ENCODE data around the gene FAM210A.

The FAM210A gene

GRCh38 chr18:13646633-13647032 lies 79.7 kb downstream of the FAM210A start:
- no peak for DNase-seq (ENCODE audit: low read depth in 2 of 2)

DNA sequence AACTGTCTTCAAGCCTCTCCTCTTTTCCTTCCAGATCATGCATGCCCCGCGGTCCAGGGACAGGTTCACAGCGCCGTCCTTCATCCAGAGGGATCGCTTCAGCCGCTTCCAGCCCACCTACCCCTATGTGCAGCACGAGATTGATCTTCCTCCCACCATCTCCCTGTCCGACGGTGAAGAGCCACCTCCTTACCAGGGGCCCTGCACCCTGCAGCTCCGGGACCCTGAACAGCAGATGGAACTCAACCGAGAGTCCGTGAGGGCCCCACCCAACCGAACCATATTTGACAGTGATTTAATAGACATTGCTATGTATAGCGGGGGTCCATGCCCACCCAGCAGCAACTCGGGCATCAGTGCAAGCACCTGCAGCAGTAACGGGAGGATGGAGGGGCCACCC lies 81.3 kb downstream of the FAM210A start:
- no peak for DNase-seq (ENCODE audit: low read depth in 2 of 2)

DNA sequence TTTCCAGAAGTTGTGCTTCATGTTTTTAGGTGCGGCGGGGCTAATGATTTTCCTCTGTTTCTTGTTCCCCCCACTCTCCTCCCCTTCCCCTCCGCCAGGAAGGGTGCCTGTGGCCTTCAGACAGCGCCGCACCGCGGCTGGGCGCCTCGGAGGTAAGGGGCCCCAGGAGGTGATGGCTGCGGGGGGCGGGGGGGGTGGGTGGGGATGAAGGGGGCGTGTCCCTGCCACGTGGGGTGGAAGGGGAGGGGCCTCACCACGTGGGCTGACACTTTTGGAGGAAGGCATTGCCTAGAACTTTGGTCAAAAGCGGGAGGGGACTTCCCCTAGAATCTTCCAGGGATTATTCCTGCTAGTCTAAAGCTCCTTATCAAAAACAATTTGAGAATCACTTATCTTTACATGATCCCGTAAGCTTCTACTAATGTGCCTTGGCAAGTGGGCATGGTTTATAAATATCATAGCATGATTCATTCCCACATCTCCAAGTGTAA lies 83.1 kb downstream of the FAM210A start:
- no peak for DNase-seq (ENCODE audit: low read depth in 2 of 2)

GRCh38 chr18:13642440-13642827 lies 83.9 kb downstream of the FAM210A start:
- no peak for DNase-seq (ENCODE audit: low read depth in 2 of 2)

DNA sequence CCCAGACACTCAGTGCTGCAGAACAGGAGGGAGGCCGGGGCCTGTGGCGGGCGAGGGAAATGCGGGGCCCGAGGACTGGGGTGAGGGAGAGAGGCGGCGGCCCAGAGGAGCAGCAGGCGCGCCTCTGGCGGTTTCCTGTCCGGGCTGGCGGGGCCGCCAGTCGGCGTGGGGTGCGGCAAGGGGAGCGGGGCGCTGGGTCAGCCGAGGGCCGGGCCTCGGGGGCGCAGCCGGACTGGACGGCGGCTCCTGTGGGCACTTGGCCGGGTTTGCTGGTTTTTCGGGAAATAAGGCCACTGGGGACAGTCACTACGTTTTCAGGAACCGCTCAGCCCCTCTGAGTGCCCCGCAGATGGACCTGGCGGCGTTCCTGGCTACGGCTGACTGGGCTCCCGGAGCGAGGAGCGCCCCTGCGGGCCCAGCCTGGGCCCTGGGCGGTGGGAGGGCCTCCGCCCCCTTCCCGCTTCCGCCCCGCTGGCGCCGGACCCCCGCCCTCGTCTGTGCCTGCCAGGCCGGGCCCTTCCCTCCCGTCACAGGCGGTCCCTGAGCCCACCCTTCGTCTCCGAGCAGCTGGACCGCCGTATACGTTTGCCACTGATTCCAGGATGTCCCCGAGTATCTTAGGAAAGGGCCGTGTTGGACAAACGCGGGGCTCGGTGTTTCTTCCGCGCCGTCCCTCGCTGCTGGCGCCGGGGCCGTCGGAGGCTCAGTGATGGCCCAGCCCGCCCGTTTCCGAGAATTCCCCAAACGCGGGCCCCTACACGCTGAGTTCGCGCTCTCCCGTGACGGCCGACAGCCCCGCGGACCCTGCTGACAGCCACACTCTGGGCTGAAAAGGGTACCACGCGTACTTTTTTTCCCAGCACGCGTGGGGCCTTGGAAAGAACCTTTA lies 84.6 kb downstream of the FAM210A start:
- no peak for DNase-seq (ENCODE audit: low read depth in 2 of 2)

DNA sequence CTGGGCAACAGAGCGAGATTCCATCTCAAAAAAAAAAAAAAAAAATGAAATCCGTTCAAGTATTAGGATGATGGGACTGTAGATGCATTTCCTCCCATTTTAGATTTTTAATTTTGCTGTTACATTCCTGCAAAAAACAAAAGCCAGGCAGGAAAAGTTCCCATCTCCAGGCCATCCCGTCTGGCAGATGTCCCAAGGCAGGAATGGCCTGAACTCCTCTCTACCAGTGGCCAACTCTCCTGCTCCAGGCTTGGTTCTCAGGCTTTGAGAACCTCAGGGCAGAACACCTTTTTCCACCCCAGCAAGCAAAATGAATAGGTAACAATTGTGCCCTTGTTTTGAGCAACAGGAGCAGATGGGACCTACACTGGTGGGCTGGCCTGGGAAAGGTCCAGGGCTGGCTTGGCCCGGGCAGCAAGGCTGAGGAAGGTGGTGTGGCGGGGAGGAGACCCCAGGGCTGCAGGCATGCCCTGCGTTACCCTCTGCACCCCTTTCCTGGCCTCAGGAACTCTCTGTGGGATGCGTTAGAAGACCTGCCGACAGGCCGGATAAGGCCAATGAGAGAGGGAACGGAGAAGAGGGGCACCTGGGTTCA lies 86.0 kb downstream of the FAM210A start:
- DNase-seq (ENCODE audit: low read depth in 2 of 2) = no peak

DNA sequence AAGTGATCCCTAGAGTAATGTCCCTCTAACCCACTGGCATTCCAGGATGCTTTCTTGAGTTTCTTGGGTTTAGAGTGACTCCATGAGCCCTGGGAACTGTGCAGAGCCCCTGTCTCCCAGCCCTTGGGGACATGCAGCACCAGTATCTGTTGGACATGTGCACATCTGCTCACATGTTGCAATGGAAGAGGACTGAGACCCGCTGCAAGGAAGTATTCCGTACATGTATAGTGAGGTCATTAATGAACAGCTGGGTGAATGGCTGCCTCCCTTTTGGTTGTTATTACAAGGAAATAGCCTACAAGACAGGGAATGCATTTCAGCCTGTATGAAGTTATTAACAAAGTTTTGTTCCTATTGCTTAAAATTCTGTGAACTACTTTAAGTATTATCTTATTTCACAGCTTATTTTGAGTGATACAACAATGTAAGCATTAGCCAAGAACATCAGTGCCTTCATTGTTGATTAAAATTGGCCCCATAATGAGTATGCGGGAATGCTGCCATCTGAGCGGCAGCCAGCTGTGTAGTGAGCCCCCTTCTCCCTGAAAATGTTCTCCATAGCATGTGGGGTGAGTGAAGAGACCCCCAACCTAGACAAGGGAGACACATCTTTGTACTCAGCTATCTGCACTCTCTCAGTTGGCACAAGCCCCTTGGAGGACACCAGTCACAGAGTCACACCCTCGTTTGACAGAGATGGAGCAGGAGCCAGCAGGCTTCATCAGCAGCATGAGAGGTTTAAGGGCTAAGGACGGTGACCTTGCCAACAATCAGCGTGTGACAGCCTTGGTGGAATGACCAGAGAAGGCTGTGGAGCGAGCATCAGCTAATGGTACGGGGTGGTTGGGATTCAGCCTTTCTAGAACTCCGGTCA lies 87.4 kb downstream of the FAM210A start:
- no peak for DNase-seq (ENCODE audit: low read depth in 2 of 2)

GRCh38 chr18:13635046-13635445 lies 91.3 kb downstream of the FAM210A start:
- DNase-seq (ENCODE audit: low read depth in 2 of 2) = no peak

- no peak for DNase-seq (ENCODE audit: low read depth in 2 of 2)
Observed at GRCh38 chr18:13633700-13634099, 92.7 kb downstream of the FAM210A start.

DNA sequence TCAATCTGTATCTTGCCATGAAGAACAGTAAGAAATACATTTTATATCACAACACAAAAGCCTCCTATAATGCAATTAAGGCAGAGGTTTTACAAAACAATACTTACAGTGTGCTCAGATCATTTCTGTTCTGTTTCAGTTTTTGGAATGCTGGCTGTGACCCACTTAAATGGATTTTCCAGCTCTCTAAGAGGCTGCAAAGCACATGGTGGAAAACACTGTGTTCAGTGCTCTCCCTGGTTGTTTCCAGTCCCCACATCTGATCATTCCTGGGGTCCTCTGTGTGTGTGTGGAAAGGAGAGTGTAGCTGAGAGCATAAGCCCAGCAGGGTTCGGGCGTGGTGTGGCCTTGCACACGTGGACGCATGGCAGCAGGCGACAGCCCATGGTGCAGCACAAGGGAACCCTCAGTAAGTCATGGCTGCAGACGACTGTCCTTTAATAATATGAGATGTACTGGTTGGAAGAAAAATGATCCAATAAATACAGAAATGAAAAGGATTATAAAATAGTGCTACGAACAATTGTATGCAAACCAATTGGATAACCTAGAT lies 95.6 kb downstream of the FAM210A start:
- no peak for DNase-seq (ENCODE audit: low read depth in 2 of 2)

- peak in 1 of 2 donors; percentile 24 for DNase-seq (ENCODE audit: low read depth in 2 of 2)
Observed at GRCh38 chr18:13629841-13630715, 96.3 kb downstream of the FAM210A start.

GRCh38 chr18:13628211-13628610 lies 98.1 kb downstream of the FAM210A start:
- DNase-seq (ENCODE audit: low read depth in 2 of 2) = no peak

GRCh38 chr18:13627639-13628038 lies 98.7 kb downstream of the FAM210A start:
- DNase-seq (ENCODE audit: low read depth in 2 of 2) = no peak

GRCh38 chr18:13626544-13626908 lies 99.8 kb downstream of the FAM210A start:
- no peak for DNase-seq (ENCODE audit: low read depth in 2 of 2)

GRCh38 chr18:13625843-13626543 lies 100.4 kb downstream of the FAM210A start:
- no peak for DNase-seq (ENCODE audit: low read depth in 2 of 2)

GRCh38 chr18:13625355-13625754 lies 101.0 kb downstream of the FAM210A start:
- no peak for DNase-seq (ENCODE audit: low read depth in 2 of 2)

- no peak for DNase-seq (ENCODE audit: low read depth in 2 of 2)
Observed at GRCh38 chr18:13624563-13625237, 101.7 kb downstream of the FAM210A start.

DNA sequence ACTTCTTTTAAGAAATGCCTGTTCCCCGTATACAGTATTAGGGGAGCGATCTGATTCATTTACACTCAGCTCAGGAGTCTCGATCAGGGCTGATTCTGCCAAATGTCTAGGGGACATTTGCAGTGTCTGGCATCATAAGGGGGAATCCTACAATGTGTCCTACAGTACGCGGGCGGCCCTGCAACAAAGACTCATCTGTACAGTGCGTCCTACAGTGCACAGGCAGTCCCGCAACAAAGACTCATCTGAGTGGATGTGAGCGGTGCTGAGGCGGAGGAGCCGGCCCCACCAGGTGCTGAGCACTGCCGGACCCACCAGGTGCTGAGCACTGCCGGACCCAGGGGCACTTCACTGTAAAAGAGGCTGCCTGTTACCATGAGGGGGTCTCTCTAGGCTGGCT lies 102.5 kb downstream of the FAM210A start:
- DNase-seq (ENCODE audit: low read depth in 2 of 2) = no peak

DNA sequence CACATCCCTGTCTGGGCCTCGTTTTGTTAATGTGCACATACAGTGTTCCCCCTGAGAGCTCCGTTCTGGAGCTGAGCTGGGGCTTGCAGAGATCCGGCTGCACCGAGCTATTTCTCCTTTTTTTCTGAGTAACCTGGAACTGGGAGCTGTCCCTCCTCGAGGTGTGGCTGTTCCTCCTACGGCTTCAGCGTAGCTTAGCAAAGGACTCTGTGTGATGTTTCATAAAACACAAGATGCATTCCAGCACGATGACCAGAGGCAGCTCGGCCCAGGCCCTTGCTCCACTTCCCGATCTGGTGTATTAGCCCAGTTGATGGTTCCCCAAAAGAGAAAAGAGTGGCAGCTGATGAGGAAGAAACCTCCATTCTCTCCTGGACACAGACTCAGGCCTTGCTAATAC lies 103.0 kb downstream of the FAM210A start:
- no peak for DNase-seq (ENCODE audit: low read depth in 2 of 2)

DNA sequence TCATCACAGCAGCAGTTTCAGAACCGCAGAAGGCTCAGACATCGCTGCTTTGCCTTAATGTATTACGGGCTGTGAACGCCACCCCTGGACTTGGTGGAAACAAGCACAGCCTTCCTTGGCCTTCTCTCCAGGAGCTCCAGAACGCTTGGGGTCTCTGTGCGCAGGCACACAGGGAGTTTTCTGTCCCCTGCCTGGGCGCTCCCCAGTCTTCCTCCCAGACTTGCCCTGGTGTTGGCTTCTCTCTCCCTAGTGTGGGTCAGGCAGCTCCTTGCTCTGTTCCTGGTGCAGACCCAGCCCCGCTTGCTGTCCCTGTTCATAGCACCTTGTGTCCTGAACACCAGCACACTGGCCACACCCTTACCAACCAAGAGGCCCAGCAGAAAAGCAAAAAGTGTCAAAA lies 103.6 kb downstream of the FAM210A start:
- DNase-seq (ENCODE audit: low read depth in 2 of 2) = no peak

Measured in stimulated activated CD4-positive, alpha-beta T cell treated with anti-CD3 and anti-CD28 coated beads, Interleukin-1b, Interleukin-23, amount 100 ng/mL, for 4 hours (primary cell).